Adipocyte (in vitro differentiated cells): ENCODE results near the gene GSTA1.
"Not testable (repeated sequence)": the region's sequence is repeated elsewhere in the genome, so short reads cannot be mapped to it uniquely, and the experiment has no call there.

Source experiments
- DNase-seq: peaks from one replicate; pipeline ENCODE4 v3.0.0-alpha.2; 2015; ENCODE audit warnings: low read depth
- H3K27me3 ChIP-seq: replicated peaks from 2 replicates; pipeline ENCODE4 v1.7.0; 2013; ENCODE audit warnings: mild to moderate bottlenecking, low read length, moderate library complexity; ENCODE audit not compliant: control insufficient read depth, insufficient read depth
- H3K36me3 ChIP-seq: 2 replicates; pipeline ENCODE4 v1.7.0; 2013; ENCODE audit warnings: low read length, mild to moderate bottlenecking, moderate library complexity; ENCODE audit not compliant: control insufficient read depth, insufficient read depth, severe bottlenecking
- H3K4me1 ChIP-seq: 2 replicates; pipeline ENCODE4 v1.7.0; 2013; ENCODE audit warnings: mild to moderate bottlenecking, low read length, moderate library complexity; ENCODE audit not compliant: control insufficient read depth, insufficient read depth
- H3K4me3 ChIP-seq: 2 replicates; pipeline ENCODE4 v1.7.0; 2013; ENCODE audit warnings: mild to moderate bottlenecking, low read length, moderate library complexity
- H3K9ac ChIP-seq: 2 replicates; pipeline ENCODE4 v1.7.0; 2013; ENCODE audit warnings: mild to moderate bottlenecking, low read length, moderate library complexity
- H3K9me3 ChIP-seq: 2 replicates; pipeline ENCODE4 v1.7.0; 2013; ENCODE audit warnings: mild to moderate bottlenecking, low read length, moderate library complexity; ENCODE audit not compliant: control insufficient read depth

GSTA1 gene

DNA sequence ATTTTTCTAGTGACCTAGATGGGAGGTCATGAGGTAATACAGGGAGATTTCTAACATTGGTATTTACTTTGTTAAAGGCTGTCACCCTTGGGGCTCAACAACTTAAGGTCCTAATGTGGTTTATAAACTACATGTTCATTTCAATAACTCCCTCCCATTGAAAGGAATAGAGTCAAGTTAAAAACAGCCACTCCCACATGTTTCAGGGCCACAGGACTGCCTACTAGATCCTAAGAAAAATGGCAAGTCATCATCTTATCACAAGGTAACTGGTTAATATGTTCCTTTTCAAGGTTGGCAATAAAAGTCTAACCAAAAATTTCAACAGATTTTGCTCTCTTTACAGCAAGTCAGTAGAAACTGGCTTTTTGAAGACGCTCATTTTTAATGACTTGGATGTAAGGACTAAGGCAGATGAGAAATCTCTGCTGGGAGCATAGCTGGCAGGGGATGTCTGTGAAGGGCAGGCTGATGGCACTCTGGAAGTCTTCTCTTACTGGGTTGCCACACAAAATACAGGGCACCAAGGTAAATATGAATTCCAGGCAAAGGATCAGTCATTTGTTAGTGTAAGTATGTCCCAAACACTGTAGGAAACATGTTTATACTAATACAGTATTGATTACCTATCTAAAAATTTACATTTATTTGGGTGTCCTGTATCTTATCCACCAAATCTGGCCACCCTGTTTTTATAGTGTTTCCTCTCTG is 23.6 kb upstream of the GSTA1 start:
- not testable (repeated sequence) for H3K9ac ChIP-seq, H3K9me3 ChIP-seq, H3K4me1 ChIP-seq, H3K36me3 ChIP-seq, DNase-seq, H3K4me3 ChIP-seq, H3K27me3 ChIP-seq

DNA sequence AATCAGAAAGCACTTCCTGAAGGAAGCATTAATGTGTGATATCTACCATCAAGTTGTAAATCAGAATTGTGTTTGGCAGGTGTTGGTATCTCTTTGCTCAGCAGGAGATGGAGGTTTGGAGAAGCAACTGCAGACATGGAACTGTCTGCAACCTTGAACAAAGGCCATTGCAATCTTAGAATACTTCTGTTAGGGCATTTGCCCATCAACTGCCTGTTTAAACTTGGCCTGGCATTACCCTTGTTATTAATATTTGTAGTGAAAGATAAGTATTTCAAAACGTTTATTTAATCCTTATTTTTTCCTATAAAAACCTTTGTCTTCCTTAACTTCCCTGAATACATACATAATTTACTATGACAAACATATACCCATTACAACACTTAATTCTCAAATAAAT is 22.9 kb upstream of the GSTA1 start:
- no peaks in the 10 kb centered on the region for H3K27me3 ChIP-seq
- H3K4me3 ChIP-seq: no peak overlapping the region

DNA sequence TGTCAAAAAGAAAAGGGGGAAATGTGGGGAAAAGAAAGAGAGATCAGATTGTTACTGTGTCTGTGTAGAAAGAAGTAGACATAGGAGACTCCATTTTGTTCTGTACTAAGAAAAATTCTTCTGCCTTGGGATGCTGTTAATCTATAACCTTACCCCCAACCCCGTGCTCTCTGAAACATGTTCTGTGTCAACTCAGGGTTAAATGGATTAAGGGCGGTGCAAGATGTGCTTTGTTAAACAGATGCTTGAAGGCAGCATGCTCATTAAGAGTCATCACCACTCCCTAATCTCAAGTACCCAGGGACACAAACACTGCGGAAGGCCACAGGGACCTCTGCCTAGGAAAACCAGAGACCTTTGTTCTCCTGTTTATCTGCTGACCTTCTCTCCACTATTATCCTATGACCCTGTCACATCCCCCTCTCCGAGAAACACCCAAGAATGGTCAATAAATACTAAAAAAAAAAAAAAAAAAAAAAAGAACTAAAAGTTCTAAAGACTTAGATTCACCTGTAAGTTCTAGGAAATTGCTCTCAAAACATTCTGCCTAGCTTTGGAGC is 22.4 kb upstream of the GSTA1 start:
- not testable (repeated sequence) for H3K27me3 ChIP-seq, H3K9me3 ChIP-seq, DNase-seq, H3K4me1 ChIP-seq, H3K9ac ChIP-seq, H3K4me3 ChIP-seq, H3K36me3 ChIP-seq

More for the DNA sequence above, 22.9 kb upstream of the GSTA1 start:
- Histone ChIP-seq H3K4me1 (no peaks in the 10 kb centered on the region), H3K36me3 (no peaks in the 10 kb centered on the region), H3K9ac (no peak overlapping the region), H3K9me3 (no peaks in the 10 kb centered on the region)
- no peak for DNase-seq

DNA sequence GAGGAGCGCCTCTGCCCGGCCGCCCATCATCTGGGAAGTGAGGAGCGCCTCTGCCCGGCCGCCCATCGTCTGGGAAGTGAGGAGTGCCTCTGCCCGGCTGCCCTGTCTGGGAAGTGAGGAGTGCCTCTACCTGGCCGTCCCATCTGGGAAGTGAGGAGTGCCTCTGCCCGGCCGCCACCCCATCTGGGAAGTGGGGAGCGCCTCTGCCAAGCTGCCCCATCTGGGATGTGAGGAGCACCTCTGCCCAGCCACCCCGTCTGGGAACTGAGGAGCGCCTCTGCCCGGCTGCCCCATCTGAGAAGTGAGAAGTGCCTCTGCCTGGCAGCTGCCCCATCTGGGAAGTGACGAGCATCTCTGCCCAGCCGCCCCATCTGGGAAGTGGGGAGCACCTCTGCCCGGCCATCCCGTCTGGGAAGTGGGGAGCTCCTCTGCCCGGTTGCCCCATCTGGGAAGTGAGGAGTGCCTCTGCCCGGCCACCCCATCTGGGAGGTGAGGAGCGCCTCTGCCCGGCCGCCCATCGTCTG is 21.7 kb upstream of the GSTA1 start:
- H3K9ac ChIP-seq, H3K4me3 ChIP-seq, H3K27me3 ChIP-seq, H3K36me3 ChIP-seq, DNase-seq, H3K9me3 ChIP-seq: not testable (repeated sequence)
- H3K4me1 ChIP-seq: peaks cover 11% of the 10 kb centered on the region

DNA sequence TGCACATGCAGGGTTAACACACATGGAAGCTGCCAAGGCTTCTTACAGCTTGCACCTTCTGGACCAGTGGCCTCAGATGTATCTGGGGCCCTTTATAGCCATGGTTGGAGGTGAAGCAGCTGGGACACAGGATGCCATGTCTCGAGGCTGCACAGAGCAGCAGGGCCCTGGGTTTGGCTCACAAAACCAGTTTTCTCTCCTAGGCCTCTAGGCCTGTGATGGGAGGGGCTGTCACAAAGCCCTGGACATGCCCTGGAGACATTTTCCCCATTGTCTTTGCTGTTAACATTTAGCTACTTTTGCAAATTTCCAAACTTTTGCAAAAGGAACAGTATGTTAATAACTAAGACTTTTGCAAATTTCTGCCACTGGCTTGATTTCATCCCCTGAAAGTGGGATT is 18.2 kb upstream of the GSTA1 start:
- Histone ChIP-seq H3K4me3 (no peak overlapping the region), H3K9me3 (no peaks in the 10 kb centered on the region), H3K4me1 (peaks cover 40% of the 10 kb centered on the region), H3K27me3 (no peaks in the 10 kb centered on the region), H3K36me3 (no peaks in the 10 kb centered on the region), H3K9ac (no peak overlapping the region)
- DNase-seq: no peak

DNA sequence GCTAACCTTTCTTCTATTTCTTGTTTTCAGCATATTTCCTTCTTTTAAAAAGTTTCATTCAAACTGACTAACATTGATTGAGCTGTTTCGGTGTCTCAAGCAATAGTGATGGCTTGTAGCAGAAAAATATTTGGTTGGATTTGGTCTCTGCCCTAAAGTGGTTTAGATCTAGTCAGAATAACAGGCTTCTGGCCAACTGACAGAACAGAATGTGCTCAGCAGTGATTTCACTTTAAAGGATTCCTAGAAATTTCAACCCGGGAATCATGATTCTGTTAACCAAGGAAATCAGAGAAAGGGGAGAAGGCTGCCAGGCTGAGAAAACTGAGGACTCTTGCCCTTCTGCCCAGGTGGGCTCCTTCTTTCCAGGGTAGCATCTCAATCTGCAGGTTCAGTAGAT is 16.6 kb upstream of the GSTA1 start:
- peak; percentile 84 for DNase-seq
- H3K27me3 ChIP-seq: no peaks in the 10 kb centered on the region
- H3K4me3 ChIP-seq: peak overlapping the region; percentile 48
- H3K36me3 ChIP-seq: no peaks in the 10 kb centered on the region
- peak overlapping the region; percentile 61 for H3K9ac ChIP-seq
- H3K9me3 ChIP-seq: no peaks in the 10 kb centered on the region
- peaks cover 40% of the 10 kb centered on the region for H3K4me1 ChIP-seq

DNA sequence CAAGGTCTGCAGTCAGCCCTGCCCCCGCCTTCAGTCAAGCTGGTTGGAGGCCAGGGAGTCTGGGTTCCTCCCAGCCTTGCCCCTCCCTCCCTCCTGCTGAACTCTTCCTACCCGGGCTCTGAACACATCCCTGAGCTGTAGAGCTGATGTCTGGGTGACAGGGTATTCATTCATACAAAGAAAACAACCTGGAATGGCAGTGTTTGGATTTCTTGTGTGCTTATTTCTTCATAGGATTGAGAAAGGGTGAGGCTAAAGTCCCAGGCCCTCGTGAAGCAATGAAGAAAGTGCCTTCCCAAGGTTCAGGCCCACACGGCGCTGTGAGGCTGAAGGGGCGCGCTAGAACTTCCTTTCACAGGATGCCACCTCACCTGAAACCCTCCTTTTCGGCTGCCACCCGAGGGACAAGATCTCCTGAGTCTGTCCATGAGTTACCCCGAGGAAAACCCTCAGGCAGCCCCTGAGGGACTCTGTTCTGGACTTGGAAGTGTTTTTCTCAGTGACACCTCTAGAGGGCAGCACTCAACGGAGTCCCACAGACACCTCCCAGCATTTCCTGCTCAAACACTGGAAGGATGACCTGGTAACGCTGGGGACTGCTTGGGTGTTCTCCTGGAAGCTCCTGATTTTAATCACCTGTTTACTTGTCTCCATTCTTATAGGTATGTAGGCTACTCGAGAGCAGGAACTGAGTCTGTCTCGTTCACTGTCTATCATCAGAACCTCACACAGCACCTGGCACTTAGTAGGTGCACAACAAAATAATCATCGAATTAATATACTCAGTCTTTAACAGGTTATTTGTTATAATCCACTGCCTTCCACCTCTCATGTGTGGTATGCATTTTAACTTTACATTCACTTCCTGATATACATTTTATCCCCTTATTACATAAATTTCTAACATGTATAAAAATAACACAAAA is 11.8 kb upstream of the GSTA1 start:
- Histone ChIP-seq H3K4me3 (no peak overlapping the region), H3K4me1 (peaks cover 30% of the 10 kb centered on the region), H3K9me3 (no peaks in the 10 kb centered on the region), H3K36me3 (no peaks in the 10 kb centered on the region), H3K27me3 (no peaks in the 10 kb centered on the region), H3K9ac (no peak overlapping the region)
- DNase-seq: peak; percentile 62

DNA sequence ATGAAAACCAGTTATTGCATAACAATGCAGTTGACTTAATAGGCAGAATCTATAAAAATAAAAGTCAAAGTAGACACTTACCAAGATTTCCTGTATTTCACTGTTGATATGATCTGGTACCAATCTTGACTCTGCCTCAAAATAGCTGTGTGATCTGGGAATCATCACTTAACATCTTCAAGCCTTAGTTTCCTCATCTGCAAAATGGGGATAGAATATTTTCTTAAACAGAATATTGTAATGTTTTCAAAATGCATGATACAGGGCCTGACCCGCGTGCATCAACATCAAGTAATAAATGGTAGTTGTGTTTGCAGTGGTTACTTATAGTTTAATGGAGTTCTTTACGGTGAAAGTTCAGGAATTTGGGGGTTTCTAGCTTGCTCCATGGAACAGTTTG is 10.9 kb upstream of the GSTA1 start:
- not testable (repeated sequence) for H3K9ac ChIP-seq, H3K4me3 ChIP-seq, H3K36me3 ChIP-seq, H3K9me3 ChIP-seq, H3K27me3 ChIP-seq, DNase-seq
- peaks cover 21% of the 10 kb centered on the region for H3K4me1 ChIP-seq

DNA sequence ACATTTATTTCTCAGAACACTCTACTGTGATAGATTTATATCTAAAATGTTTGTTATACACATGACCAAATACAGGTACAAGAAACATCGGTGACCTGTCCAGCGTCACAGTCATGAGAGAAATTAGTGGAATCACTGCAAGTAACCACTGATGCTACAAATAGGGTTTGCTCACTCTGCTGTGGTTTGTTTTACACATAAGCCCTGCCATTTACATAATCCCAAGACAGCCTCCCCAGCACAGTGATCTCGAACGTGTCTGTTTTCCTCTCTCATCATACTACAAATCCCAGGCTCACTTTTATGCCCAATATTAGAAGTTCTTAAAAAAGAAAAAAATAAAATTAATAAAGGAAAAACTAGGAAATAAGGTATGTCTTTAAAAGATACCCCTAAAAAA is 6.2 kb upstream of the GSTA1 start:
- H3K27me3 ChIP-seq, H3K9me3 ChIP-seq, H3K9ac ChIP-seq, DNase-seq, H3K4me3 ChIP-seq, H3K36me3 ChIP-seq, H3K4me1 ChIP-seq: not testable (repeated sequence)

DNA sequence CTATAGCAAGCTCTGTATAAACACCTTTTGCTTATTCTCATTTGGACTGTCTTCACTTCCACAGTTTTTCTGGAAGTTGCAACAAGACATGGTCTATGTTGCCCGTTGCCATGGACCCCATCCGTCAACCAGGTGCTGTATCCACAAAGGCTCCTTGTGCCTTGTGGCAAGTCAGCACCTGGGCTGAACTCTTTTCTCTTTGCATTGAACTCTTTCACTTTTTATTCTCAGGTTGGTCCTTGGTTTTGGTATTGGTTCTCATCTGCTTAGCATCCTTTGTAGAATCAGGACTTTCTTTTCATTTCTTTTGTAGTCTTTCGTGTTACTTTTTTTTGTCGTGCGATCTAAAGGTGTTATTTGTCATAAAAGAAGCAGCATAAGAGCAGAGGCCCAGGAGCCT is 5.0 kb upstream of the GSTA1 start:
- H3K9me3 ChIP-seq: no peaks in the 10 kb centered on the region
- H3K36me3 ChIP-seq: no peaks in the 10 kb centered on the region
- H3K4me3 ChIP-seq: no peak overlapping the region
- H3K27me3 ChIP-seq: no peaks in the 10 kb centered on the region
- no peak for DNase-seq
- no peak overlapping the region for H3K9ac ChIP-seq
- no peaks in the 10 kb centered on the region for H3K4me1 ChIP-seq

DNA sequence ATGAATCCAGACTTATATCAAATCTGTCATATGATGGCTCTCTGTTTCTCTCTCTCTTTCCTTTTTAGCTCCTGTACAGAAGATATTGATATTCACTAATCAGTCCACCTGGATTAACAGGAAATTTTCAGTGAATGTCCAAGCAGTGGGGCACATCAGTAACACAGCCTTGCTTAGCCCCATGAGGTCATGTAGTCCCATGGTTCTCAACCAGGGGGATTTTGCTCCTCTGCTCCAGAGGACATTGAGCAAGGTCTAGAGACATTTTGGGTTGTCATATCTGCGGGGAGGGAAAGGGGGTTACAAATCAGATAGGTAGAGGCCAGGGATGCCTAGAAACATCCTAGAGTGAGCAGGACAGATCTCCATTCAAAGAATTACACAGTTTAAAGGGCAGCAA is 810 bp downstream of the GSTA1 start:
- Histone ChIP-seq H3K9ac (no peak overlapping the region), H3K9me3 (no peaks in the 10 kb centered on the region), H3K4me3 (no peak overlapping the region), H3K4me1 (peaks cover 14% of the 10 kb centered on the region), H3K36me3 (no peaks in the 10 kb centered on the region), H3K27me3 (no peaks in the 10 kb centered on the region)
- DNase-seq: no peak
